ENCODE measurements around the gene SLC4A2. TPM values are rescaled to one million over a fixed set of nuclear protein-coding genes. Genes with fewer than 3 reads are reported as not detected.
A peak's percentile ranks its signal among the peaks of the same experiment; 100 is the strongest.

The SLC4A2 gene
- total RNA-seq, 2 donors from 2014 or later: 265 to 284 TPM

- Histone ChIP-seq H3K36me3 (ENCODE audit: control insufficient read depth, insufficient read depth, low read length) (peaks cover 23% of the 10 kb centered on the region), H3K4me1 (ENCODE audit: control insufficient read depth, insufficient read depth, low read length) (peaks cover 31% of the 10 kb centered on the region), H3K4me3 (ENCODE audit: low read length) (peak overlapping the region; percentile 25), H3K27ac (ENCODE audit: low read depth, low read length) (no peak overlapping the region), H3K27me3 (ENCODE audit: control insufficient read depth, insufficient read depth, low read length, poor library complexity, severe bottlenecking) (no peaks in the 10 kb centered on the region), H3K9me3 (ENCODE audit: control insufficient read depth, low read length) (no peaks in the 10 kb centered on the region), H3K9ac (ENCODE audit: extremely low read depth, low read length, poor library complexity, severe bottlenecking) (no peak overlapping the region)
- Mint-ChIP-seq H3K4me1 (peaks cover 28% of the 10 kb centered on the region), H3K9me3 (no peaks in the 10 kb centered on the region), H3K36me3 (ENCODE audit: low read depth) (peaks cover 11% of the 10 kb centered on the region), H3K27ac (no peak overlapping the region), H3K4me3 (peak overlapping the region; percentile 50), H3K27me3 (ENCODE audit: insufficient read depth) (no peaks in the 10 kb centered on the region)
- WGBS, 2 experiments (ENCODE audit: insufficient coverage in 1 of 2, insufficient read length in 1 of 2): 12 to 39% methylated on average over 28 to 101 of the region's 101 CpGs
- DNase-seq: peak; percentile 87
- no peak for TF ChIP-seq CTCF (conservative IDR thresholded peaks at IDR 0.05)
Observed at GRCh38 chr7:151114151-151115090, 55.0 kb downstream of the SLC4A2 start.

DNA sequence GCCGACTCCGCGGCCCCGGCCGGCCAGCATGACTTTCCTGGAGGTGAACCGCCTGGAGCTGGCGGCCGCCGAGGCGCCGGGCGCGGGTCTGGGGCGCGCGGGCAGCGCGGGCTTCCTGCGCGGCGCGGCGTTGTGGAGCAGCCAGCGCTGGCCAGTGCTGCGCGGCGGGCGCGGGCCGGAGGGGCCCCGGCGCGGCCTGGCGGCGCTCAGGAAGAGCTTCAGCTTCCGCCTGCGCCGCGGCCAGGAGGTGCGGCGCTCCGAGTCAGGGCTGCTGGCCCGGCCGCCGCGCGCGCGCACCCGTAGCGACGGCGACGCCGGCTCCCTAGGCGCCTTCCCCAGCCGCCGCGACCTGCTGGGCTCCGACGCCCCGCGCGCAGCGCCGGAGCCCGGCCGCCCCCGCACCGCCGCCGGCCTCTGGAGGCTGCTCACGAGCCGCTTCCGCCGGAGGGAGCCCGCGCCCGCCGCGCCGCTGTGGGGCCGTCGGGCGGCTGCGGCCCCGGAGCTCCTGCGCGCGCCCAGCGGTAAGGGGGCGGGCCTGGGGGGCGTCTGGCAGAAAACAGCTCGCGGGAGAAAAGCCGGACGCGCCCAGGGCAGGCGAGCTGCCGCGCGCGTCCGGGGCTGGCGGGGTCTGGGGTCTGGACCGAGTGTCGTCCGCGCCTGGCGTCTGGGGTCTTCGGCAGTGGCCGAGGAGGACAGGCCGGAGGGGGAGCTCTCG, 55.9 kb downstream of the SLC4A2 start:
- H3K4me1 Mint-ChIP-seq: peaks cover 27% of the 10 kb centered on the region
- H3K4me3 ChIP-seq (ENCODE audit: low read length): peak overlapping the region; percentile 56
- peak; percentile 48 for TF ChIP-seq CTCF (conservative IDR thresholded peaks at IDR 0.05)
- H3K36me3 Mint-ChIP-seq (ENCODE audit: low read depth): peaks cover 19% of the 10 kb centered on the region
- no peak overlapping the region for H3K9ac ChIP-seq (ENCODE audit: extremely low read depth, low read length, poor library complexity, severe bottlenecking)
- no peak overlapping the region for H3K27ac Mint-ChIP-seq
- no peak overlapping the region for H3K27ac ChIP-seq (ENCODE audit: low read depth, low read length)
- WGBS, 2 experiments (ENCODE audit: insufficient coverage in 1 of 2, insufficient read length in 1 of 2): 5% methylated on average over 18 to 114 of the region's 114 CpGs
- H3K27me3 Mint-ChIP-seq (ENCODE audit: insufficient read depth): no peaks in the 10 kb centered on the region
- H3K36me3 ChIP-seq (ENCODE audit: control insufficient read depth, insufficient read depth, low read length): peaks cover 26% of the 10 kb centered on the region
- peak overlapping the region; percentile 61 for H3K4me3 Mint-ChIP-seq
- no peaks in the 10 kb centered on the region for H3K9me3 Mint-ChIP-seq
- no peaks in the 10 kb centered on the region for H3K9me3 ChIP-seq (ENCODE audit: control insufficient read depth, low read length)
- H3K4me1 ChIP-seq (ENCODE audit: control insufficient read depth, insufficient read depth, low read length): peaks cover 31% of the 10 kb centered on the region
- DNase-seq: peak; percentile 78
- H3K27me3 ChIP-seq (ENCODE audit: control insufficient read depth, insufficient read depth, low read length, poor library complexity, severe bottlenecking): no peaks in the 10 kb centered on the region

DNA sequence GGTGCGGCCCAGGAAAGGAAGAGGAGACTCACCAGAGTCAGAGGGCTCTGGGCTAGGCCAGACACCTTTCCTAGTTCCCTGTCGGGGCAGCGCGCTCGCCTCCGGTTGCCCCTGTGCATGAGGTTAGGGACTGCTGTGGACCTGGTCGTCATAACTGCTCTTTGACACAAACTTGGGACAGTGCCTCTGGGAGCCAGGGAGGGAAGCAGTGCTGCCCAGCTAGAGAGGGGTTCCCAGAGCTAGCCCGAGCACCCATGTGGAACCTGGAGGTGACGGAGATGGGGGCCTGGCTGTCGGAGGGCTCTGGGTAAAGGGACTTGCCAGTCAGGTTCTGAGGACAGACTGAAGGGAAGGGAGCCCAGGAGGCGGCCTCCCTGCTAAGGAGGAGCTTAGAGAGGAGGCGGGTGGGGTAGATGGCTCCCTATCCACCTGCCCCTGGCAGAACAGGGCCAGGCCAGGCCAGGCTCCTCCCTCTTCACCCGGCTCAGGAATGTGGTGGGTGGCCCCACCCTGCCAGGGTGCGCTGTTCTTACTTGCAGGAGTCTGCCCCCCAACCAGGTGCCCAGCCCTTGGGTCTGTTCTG, 56.5 kb downstream of the SLC4A2 start:
- DNase-seq: no peak
- peaks cover 27% of the 10 kb centered on the region for H3K4me1 Mint-ChIP-seq
- no peaks in the 10 kb centered on the region for H3K27me3 ChIP-seq (ENCODE audit: control insufficient read depth, insufficient read depth, low read length, poor library complexity, severe bottlenecking)
- no peaks in the 10 kb centered on the region for H3K27me3 Mint-ChIP-seq (ENCODE audit: insufficient read depth)
- no peak overlapping the region for H3K9ac ChIP-seq (ENCODE audit: extremely low read depth, low read length, poor library complexity, severe bottlenecking)
- 75 to 81% methylated on average over 8 to 14 of the region's 14 CpGs for WGBS, 2 experiments (ENCODE audit: insufficient coverage in 1 of 2, insufficient read length in 1 of 2)
- H3K27ac ChIP-seq (ENCODE audit: low read depth, low read length): no peak overlapping the region
- H3K9me3 Mint-ChIP-seq: no peaks in the 10 kb centered on the region
- TF ChIP-seq CTCF (conservative IDR thresholded peaks at IDR 0.05): no peak
- H3K9me3 ChIP-seq (ENCODE audit: control insufficient read depth, low read length): no peaks in the 10 kb centered on the region
- H3K4me3 ChIP-seq (ENCODE audit: low read length): peak overlapping the region; percentile 56
- H3K36me3 Mint-ChIP-seq (ENCODE audit: low read depth): peaks cover 25% of the 10 kb centered on the region
- peaks cover 29% of the 10 kb centered on the region for H3K36me3 ChIP-seq (ENCODE audit: control insufficient read depth, insufficient read depth, low read length)
- H3K27ac Mint-ChIP-seq: peak overlapping the region; percentile 82
- peak overlapping the region; percentile 61 for H3K4me3 Mint-ChIP-seq
- peaks cover 31% of the 10 kb centered on the region for H3K4me1 ChIP-seq (ENCODE audit: control insufficient read depth, insufficient read depth, low read length)
